IPS-18a (cell line): ENCODE measurements around the gene CD99L2.

Experiments used
- H3K27ac ChIP-seq: one replicate; pipeline ENCODE4 v1.5.1; 2013; ENCODE audit warnings: low read length
- H3K27me3 ChIP-seq: one replicate; pipeline ENCODE4 v1.6.1; 2013; ENCODE audit warnings: mild to moderate bottlenecking, low read length; ENCODE audit not compliant: control insufficient read depth, insufficient read depth
- H3K36me3 ChIP-seq: one replicate; pipeline ENCODE4 v1.6.1; 2013; ENCODE audit warnings: low read depth, low read length; ENCODE audit not compliant: control insufficient read depth
- H3K4me1 ChIP-seq: one replicate; pipeline ENCODE4 v1.6.1; 2013; ENCODE audit warnings: low read depth, low read length; ENCODE audit not compliant: control insufficient read depth
- H3K4me3 ChIP-seq: one replicate; pipeline ENCODE4 v1.5.1; 2013; ENCODE audit warnings: low read length
- H3K9ac ChIP-seq: one replicate; pipeline ENCODE4 v1.6.1; 2013; ENCODE audit warnings: mild to moderate bottlenecking, low read length, moderate library complexity
- H3K9me3 ChIP-seq: one replicate; pipeline ENCODE4 v1.6.1; 2013; ENCODE audit warnings: low read depth, low read length; ENCODE audit not compliant: control insufficient read depth

The CD99L2 gene, protein sequence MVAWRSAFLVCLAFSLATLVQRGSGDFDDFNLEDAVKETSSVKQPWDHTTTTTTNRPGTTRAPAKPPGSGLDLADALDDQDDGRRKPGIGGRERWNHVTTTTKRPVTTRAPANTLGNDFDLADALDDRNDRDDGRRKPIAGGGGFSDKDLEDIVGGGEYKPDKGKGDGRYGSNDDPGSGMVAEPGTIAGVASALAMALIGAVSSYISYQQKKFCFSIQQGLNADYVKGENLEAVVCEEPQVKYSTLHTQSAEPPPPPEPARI

GRCh38 chrX:150898343-150899190 is at the start of gene CD99L2:
TSS of gene CD99L2 (minus strand) at chrX:150898668. CDS start at chrX:150898588, 80 bp downstream.
- H3K9ac ChIP-seq, result peak within 1 kb of the TSS; percentile 59
- no peaks in the 10 kb centered on the region for H3K36me3 ChIP-seq
- H3K9me3 ChIP-seq, result peaks cover 13% of the 10 kb centered on the region
- no peaks in the 10 kb centered on the region for H3K27me3 ChIP-seq
- peaks cover 10% of the 10 kb centered on the region for H3K4me1 ChIP-seq
- no peak within 1 kb of the TSS for H3K27ac ChIP-seq
- H3K4me3 ChIP-seq, result peak within 1 kb of the TSS; percentile 64

DNA sequence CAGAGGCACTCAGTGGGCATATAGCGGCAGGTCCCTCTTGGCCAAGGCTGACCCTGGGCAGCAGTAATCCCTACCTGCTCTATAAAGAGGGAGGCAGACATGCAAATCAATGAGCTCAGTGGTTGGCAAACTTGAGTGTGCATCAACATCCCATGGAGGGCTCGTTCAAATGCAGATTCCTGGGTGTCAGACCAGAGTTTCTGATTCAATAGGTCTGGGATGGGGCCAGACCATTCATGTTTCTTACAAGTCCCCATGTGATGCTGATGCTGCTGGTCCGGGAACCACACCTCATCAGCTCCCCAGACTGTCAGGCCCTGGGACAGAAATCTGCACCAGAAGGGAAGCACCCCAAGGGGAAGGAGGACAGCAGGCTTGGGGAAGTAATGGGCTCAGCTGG is 45.8 kb upstream of the CD99L2 start:
- peaks cover 3% of the 10 kb centered on the region for H3K4me1 ChIP-seq
- H3K4me3 ChIP-seq, result no peak overlapping the region
- no peaks in the 10 kb centered on the region for H3K36me3 ChIP-seq
- no peaks in the 10 kb centered on the region for H3K27me3 ChIP-seq
- H3K9ac ChIP-seq, result no peak overlapping the region
- peaks cover 10% of the 10 kb centered on the region for H3K9me3 ChIP-seq
- H3K27ac ChIP-seq, result no peak overlapping the region

GRCh38 chrX:150942942-150943594 is 44.6 kb upstream of the CD99L2 start:
- H3K36me3 ChIP-seq, result no peaks in the 10 kb centered on the region
- H3K27me3 ChIP-seq, result no peaks in the 10 kb centered on the region
- no peak overlapping the region for H3K4me3 ChIP-seq
- no peak overlapping the region for H3K9ac ChIP-seq
- peaks cover 3% of the 10 kb centered on the region for H3K4me1 ChIP-seq
- peaks cover 10% of the 10 kb centered on the region for H3K9me3 ChIP-seq
- no peak overlapping the region for H3K27ac ChIP-seq

DNA sequence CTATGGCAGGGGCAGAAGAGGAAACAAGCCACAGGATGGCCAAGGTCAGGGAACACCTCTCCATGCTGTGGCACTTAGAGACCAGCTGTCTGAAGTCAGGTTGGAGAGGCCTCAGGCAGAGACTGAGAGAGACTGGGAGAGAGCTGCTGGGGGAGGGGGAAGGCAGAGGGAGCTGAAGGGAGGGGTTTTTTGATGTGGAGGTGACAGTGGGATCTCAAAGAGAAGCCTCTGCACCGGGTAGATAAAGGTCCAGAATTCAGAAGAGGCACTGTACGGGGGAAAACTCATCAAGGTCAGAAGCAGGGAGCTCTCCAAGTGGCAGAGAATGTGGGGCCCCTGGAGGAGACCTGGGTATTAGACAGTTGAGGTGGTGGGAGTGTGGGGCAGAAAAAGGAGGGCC is 43.1 kb upstream of the CD99L2 start:
- Histone ChIP-seq H3K36me3 (no peaks in the 10 kb centered on the region), H3K9ac (no peak overlapping the region), H3K27ac (no peak overlapping the region), H3K27me3 (no peaks in the 10 kb centered on the region), H3K4me1 (peaks cover 3% of the 10 kb centered on the region), H3K9me3 (peaks cover 4% of the 10 kb centered on the region), H3K4me3 (no peak overlapping the region)

GRCh38 chrX:150940844-150941495 is 42.5 kb upstream of the CD99L2 start:
- Histone ChIP-seq H3K36me3 (no peaks in the 10 kb centered on the region), H3K4me1 (peaks cover 3% of the 10 kb centered on the region), H3K4me3 (no peak overlapping the region), H3K27me3 (no peaks in the 10 kb centered on the region), H3K9ac (no peak overlapping the region), H3K27ac (no peak overlapping the region), H3K9me3 (peaks cover 3% of the 10 kb centered on the region)

- no peaks in the 10 kb centered on the region for H3K27me3 ChIP-seq
- peaks cover 3% of the 10 kb centered on the region for H3K9me3 ChIP-seq
- H3K27ac ChIP-seq, result no peak overlapping the region
- H3K36me3 ChIP-seq, result no peaks in the 10 kb centered on the region
- no peak overlapping the region for H3K9ac ChIP-seq
- H3K4me1 ChIP-seq, result peaks cover 16% of the 10 kb centered on the region
- H3K4me3 ChIP-seq, result no peak overlapping the region
These were observed 38.1 kb upstream of the CD99L2 start for GRCh38 chrX:150936556-150936955.

GRCh38 chrX:150935467-150935866 is 37.0 kb upstream of the CD99L2 start:
- Histone ChIP-seq H3K9me3 (peaks cover 5% of the 10 kb centered on the region), H3K27ac (no peak overlapping the region), H3K4me3 (no peak overlapping the region), H3K36me3 (no peaks in the 10 kb centered on the region), H3K27me3 (no peaks in the 10 kb centered on the region), H3K9ac (no peak overlapping the region), H3K4me1 (peaks cover 16% of the 10 kb centered on the region)

GRCh38 chrX:150934453-150934852 is 36.0 kb upstream of the CD99L2 start:
- no peak overlapping the region for H3K4me3 ChIP-seq
- H3K27me3 ChIP-seq, result no peaks in the 10 kb centered on the region
- no peak overlapping the region for H3K9ac ChIP-seq

DNA sequence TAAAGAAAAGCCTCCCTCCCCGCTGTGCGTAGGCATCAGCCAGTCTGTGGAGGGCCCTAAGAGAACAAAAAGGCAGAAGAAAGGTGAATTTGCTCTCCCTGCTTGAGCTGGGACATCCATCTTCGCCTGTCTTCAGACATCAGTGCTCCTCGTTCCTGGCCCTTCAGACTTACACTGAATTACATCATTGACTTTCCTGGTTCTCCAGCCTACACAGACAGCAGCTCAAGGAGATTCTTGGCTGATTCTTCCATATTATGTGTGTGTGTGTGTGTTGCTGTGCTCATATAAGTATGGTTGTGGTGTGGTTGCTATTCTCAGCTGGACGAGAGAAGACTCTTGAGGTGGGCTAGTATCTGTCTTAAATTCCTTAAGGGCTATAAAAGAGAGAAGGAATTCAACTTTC is 35.5 kb upstream of the CD99L2 start:
- Histone ChIP-seq H3K9ac (no peak overlapping the region), H3K27ac (no peak overlapping the region), H3K27me3 (no peaks in the 10 kb centered on the region), H3K9me3 (peaks cover 5% of the 10 kb centered on the region), H3K36me3 (no peaks in the 10 kb centered on the region), H3K4me3 (no peak overlapping the region), H3K4me1 (peaks cover 16% of the 10 kb centered on the region)

More at GRCh38 chrX:150934453-150934852, 36.0 kb upstream of the CD99L2 start:
- peaks cover 5% of the 10 kb centered on the region for H3K9me3 ChIP-seq
- H3K27ac ChIP-seq, result no peak overlapping the region
- H3K36me3 ChIP-seq, result no peaks in the 10 kb centered on the region
- H3K4me1 ChIP-seq, result peaks cover 16% of the 10 kb centered on the region

- Histone ChIP-seq H3K27ac (no peak overlapping the region), H3K9ac (no peak overlapping the region), H3K9me3 (peaks cover 17% of the 10 kb centered on the region), H3K36me3 (no peaks in the 10 kb centered on the region), H3K27me3 (no peaks in the 10 kb centered on the region), H3K4me3 (no peak overlapping the region), H3K4me1 (peaks cover 7% of the 10 kb centered on the region)
These were observed 30.6 kb upstream of the CD99L2 start for GRCh38 chrX:150929058-150929457.

GRCh38 chrX:150926791-150927190 is 28.3 kb upstream of the CD99L2 start:
- H3K4me1 ChIP-seq, result no peaks in the 10 kb centered on the region
- H3K36me3 ChIP-seq, result no peaks in the 10 kb centered on the region
- H3K9ac ChIP-seq, result no peak overlapping the region
- H3K9me3 ChIP-seq, result peaks cover 16% of the 10 kb centered on the region
- no peaks in the 10 kb centered on the region for H3K27me3 ChIP-seq
- no peak overlapping the region for H3K27ac ChIP-seq
- no peak overlapping the region for H3K4me3 ChIP-seq
